Ovary (tissue), 3 donors: ENCODE measurements around the gene SNX5.

Experiments
- CTCF ChIP-seq, 3 donors: fragments of 450-650 bp in 2 of 3; fragments of 200-600 bp in 1 of 3; IDR thresholded peaks; one replicate each; pipeline versions ENCODE4 v1.5.1 to v1.8.0; 2016 to 2022; ENCODE audit warnings: antibody characterized with exemption in 3 of 3, mild to moderate bottlenecking in 1 of 3
- EP300 ChIP-seq: sonication (generic); formaldehyde crosslinking; IDR thresholded peaks from one replicate; pipeline ENCODE4 v1.6.1; 2017; ENCODE audit warnings: antibody characterized with exemption
- POLR2A ChIP-seq: fragments of 450-650 bp; IDR thresholded peaks from one replicate; pipeline ENCODE4 v1.6.1; 2017; ENCODE audit warnings: antibody characterized with exemption, mild to moderate bottlenecking, moderate library complexity
- donor health status: DM: no; HTN: no; CAD: no.

- TF ChIP-seq CTCF (IDR thresholded peaks at IDR 0.05) (no peak), EP300 (no peak), POLR2A (no peak)
Observed at GRCh38 chr20:17958373-17959256, 10.0 kb downstream of the SNX5 start.
